Measurements from ENCODE around the gene CCDC127. TPM values are rescaled to one million over a fixed set of nuclear protein-coding genes. Genes with fewer than 3 reads are reported as not detected.
"Not testable (repeated sequence)": the region's sequence is repeated elsewhere in the genome, so short reads cannot be mapped to it uniquely, and the experiment has no call there.

CCDC127 gene
- total RNA-seq, 1 donor, result 4.3 TPM

GRCh38 chr5:201672-202071, 16.3 kb downstream of the CCDC127 start:
- no peak overlapping the region for H3K4me3 ChIP-seq (ENCODE audit: low read depth, low read length)
- DNase-seq (ENCODE audit: low read depth), result no peak
- TF ChIP-seq CTCF (IDR thresholded peaks at IDR 0.05; ENCODE audit: insufficient read depth, low read depth, low read length), result no peak

- TF ChIP-seq CTCF (IDR thresholded peaks at IDR 0.05; ENCODE audit: insufficient read depth, low read depth, low read length), result no peak
- H3K4me3 ChIP-seq (ENCODE audit: low read depth, low read length), result no peak overlapping the region
- no peak for DNase-seq (ENCODE audit: low read depth)
Measured at GRCh38 chr5:200985-201384, 17.0 kb downstream of the CCDC127 start.

- DNase-seq (ENCODE audit: low read depth), result no peak
- no peak overlapping the region for H3K4me3 ChIP-seq (ENCODE audit: low read depth, low read length)
Measured at GRCh38 chr5:199950-200645, 17.9 kb downstream of the CCDC127 start.

GRCh38 chr5:199197-199949, 18.6 kb downstream of the CCDC127 start:
- DNase-seq (ENCODE audit: low read depth), result no peak
- no peak for TF ChIP-seq CTCF (IDR thresholded peaks at IDR 0.05; ENCODE audit: insufficient read depth, low read depth, low read length)
- no peak overlapping the region for H3K4me3 ChIP-seq (ENCODE audit: low read depth, low read length)

More at GRCh38 chr5:199950-200645, 17.9 kb downstream of the CCDC127 start:
- TF ChIP-seq CTCF (IDR thresholded peaks at IDR 0.05; ENCODE audit: insufficient read depth, low read depth, low read length), result no peak

- DNase-seq (ENCODE audit: low read depth), result no peak
- no peak for TF ChIP-seq CTCF (IDR thresholded peaks at IDR 0.05; ENCODE audit: insufficient read depth, low read depth, low read length)
Measured at GRCh38 chr5:198516-199196, 19.3 kb downstream of the CCDC127 start.

GRCh38 chr5:197892-198489, 20.0 kb downstream of the CCDC127 start:
- TF ChIP-seq CTCF (IDR thresholded peaks at IDR 0.05; ENCODE audit: insufficient read depth, low read depth, low read length), result no peak
- H3K4me3 ChIP-seq (ENCODE audit: low read depth, low read length), result no peak overlapping the region
- no peak for DNase-seq (ENCODE audit: low read depth)

More at GRCh38 chr5:198516-199196, 19.3 kb downstream of the CCDC127 start:
- no peak overlapping the region for H3K4me3 ChIP-seq (ENCODE audit: low read depth, low read length)

- not testable (repeated sequence) for H3K4me3 ChIP-seq (ENCODE audit: low read depth, low read length)
- peak; percentile 51 for DNase-seq (ENCODE audit: low read depth)
Measured at GRCh38 chr5:197031-197430, 20.9 kb downstream of the CCDC127 start.

All from fibroblast of villous mesenchyme (primary cell).